Neural cell (in vitro differentiated cells): Measurements from ENCODE around the gene SLC6A4. TPM values are rescaled to one million over a fixed set of nuclear protein-coding genes. Genes with fewer than 3 reads are reported as not detected.

Source experiments
- H2AFZ ChIP-seq: fragments of 200-600, 300-800 bp; sonication (generic), shearing (Covaris generic); 2 replicates; pipeline ENCODE4 v1.6.0; 2014; ENCODE audit warnings: low read depth, mild to moderate bottlenecking, antibody characterized with exemption, low read length, moderate library complexity
- H3F3A ChIP-seq: fragments of 200-600 bp; shearing (Covaris generic); 2 replicates; pipeline ENCODE4 v1.6.1; 2016; ENCODE audit warnings: mild to moderate bottlenecking, moderate library complexity, mixed read lengths, antibody characterized with exemption, low read length; ENCODE audit not compliant: insufficient read depth, poor library complexity, severe bottlenecking
- H3K27ac ChIP-seq: fragments of 200-600, 300-800 bp; sonication (generic), shearing (Covaris generic); 2 replicates; pipeline ENCODE4 v1.5.1; 2014; ENCODE audit warnings: mild to moderate bottlenecking, low read length, moderate library complexity
- H3K27me3 ChIP-seq: fragments of 300-800, 200-600 bp; sonication (generic), shearing (Covaris generic); 2 replicates; pipeline ENCODE4 v1.6.0; 2014; ENCODE audit warnings: mild to moderate bottlenecking, low read depth, low read length, moderate library complexity; ENCODE audit not compliant: insufficient read depth
- H3K36me3 ChIP-seq: fragments of 300-800, 200-600 bp; sonication (generic), shearing (Covaris generic); 2 replicates; pipeline ENCODE4 v1.5.1; 2014; ENCODE audit warnings: mild to moderate bottlenecking, antibody characterized with exemption, low read length, moderate library complexity; ENCODE audit not compliant: insufficient read depth
- H3K4me2 ChIP-seq: fragments of 300-800, 200-600 bp; sonication (generic), shearing (Covaris generic); 2 replicates; pipeline ENCODE4 v1.6.0; 2014; ENCODE audit warnings: mild to moderate bottlenecking, low read length
- H3K4me3 ChIP-seq: fragments of 300-800, 200-600 bp; sonication (generic), shearing (Covaris generic); 2 replicates; pipeline ENCODE4 v1.5.1; 2014; ENCODE audit warnings: mild to moderate bottlenecking, low read length, moderate library complexity
- H3K79me2 ChIP-seq: fragments of 200-600 bp; shearing (Covaris generic); replicated peaks from 2 replicates; pipeline ENCODE4 v1.6.0; 2014; ENCODE audit warnings: mild to moderate bottlenecking, low read length, moderate library complexity; ENCODE audit not compliant: insufficient read depth
- H3K9ac ChIP-seq: fragments of 300-800, 200-600 bp; sonication (generic), shearing (Covaris generic); 2 replicates; pipeline ENCODE4 v1.6.1; 2016; ENCODE audit warnings: mild to moderate bottlenecking, low read length, mixed read lengths
- H3K9me2 ChIP-seq: fragments of 200-600 bp; shearing (Covaris generic); 2 replicates; pipeline ENCODE4 v1.6.1; 2016; ENCODE audit warnings: mild to moderate bottlenecking, low read length, mixed read lengths; ENCODE audit not compliant: insufficient read depth
- H3K9me3 ChIP-seq: fragments of 200-600, 300-800 bp; sonication (generic), shearing (Covaris generic); 2 replicates; pipeline ENCODE4 v1.6.1; 2016; ENCODE audit warnings: mild to moderate bottlenecking, mixed run types, low read length, moderate library complexity, mixed read lengths
- H4K20me1 ChIP-seq: fragments of 200-600 bp; shearing (Covaris generic); 2 replicates; pipeline ENCODE4 v1.6.1; 2016; ENCODE audit warnings: mild to moderate bottlenecking, mixed run types; ENCODE audit not compliant: insufficient read depth
- EP300 ChIP-seq: fragments of 450-650 bp; conservative IDR thresholded peaks from 2 replicates; pipeline ENCODE4 v1.6.1; 2014; ENCODE audit warnings: antibody characterized with exemption, mild to moderate bottlenecking, moderate library complexity; ENCODE audit not compliant: poor library complexity, severe bottlenecking
- EZH2 ChIP-seq: fragments of 200-600, 300-800 bp; shearing (Covaris generic), sonication (generic); IDR thresholded peaks from 2 replicates; pipeline ENCODE4 v1.6.1; 2014; ENCODE audit warnings: antibody characterized with exemption, low read length, borderline replicate concordance, mild to moderate bottlenecking; ENCODE audit not compliant: insufficient read depth, poor library complexity, severe bottlenecking
- MXI1 ChIP-seq: fragments of 450-650 bp; conservative IDR thresholded peaks from 2 replicates; pipeline ENCODE4 v1.6.1; 2014; ENCODE audit warnings: antibody characterized with exemption, mild to moderate bottlenecking; ENCODE audit not compliant: poor library complexity, severe bottlenecking
- POLR2AphosphoS5 ChIP-seq: IDR thresholded peaks from 2 replicates; pipeline ENCODE4 v1.6.1; 2012
- RAD21 ChIP-seq: fragments of 450-650 bp; conservative IDR thresholded peaks from 2 replicates; pipeline ENCODE4 v1.6.1; 2014; ENCODE audit warnings: antibody characterized with exemption, mild to moderate bottlenecking, moderate library complexity
- SMC3 ChIP-seq: fragments of 450-650 bp; conservative IDR thresholded peaks from 2 replicates; pipeline ENCODE4 v1.6.1; 2014; ENCODE audit warnings: antibody characterized with exemption, mild to moderate bottlenecking, moderate library complexity; ENCODE audit not compliant: poor library complexity
- TAF1 ChIP-seq: IDR thresholded peaks from 2 replicates; pipeline ENCODE4 v1.6.1; 2012; ENCODE audit warnings: low read depth
- polyA plus RNA-seq: library from polyadenylated mRNA; depleted of rRNA; stranded (reverse); fragments of >200 nt; gene quantifications from 2 replicates; pipeline ENCODE4 v1.2.3, GENCODE V29; 2014
- TF ChIP-seq, protein P1 (sequence below): IDR thresholded peaks from 2 replicates; pipeline ENCODE4 v1.6.1; 2012; ENCODE audit warnings: borderline replicate concordance
- TF ChIP-seq, protein P2 (sequence below): fragments of 450-650 bp; IDR thresholded peaks from 2 replicates; pipeline ENCODE4 v1.5.1; 2014; ENCODE audit warnings: antibody characterized with exemption, mild to moderate bottlenecking, moderate library complexity; ENCODE audit not compliant: poor library complexity, severe bottlenecking

The SLC6A4 gene
- polyA plus RNA-seq, 1 donor from 2014 or later = 1.1 TPM

DNA sequence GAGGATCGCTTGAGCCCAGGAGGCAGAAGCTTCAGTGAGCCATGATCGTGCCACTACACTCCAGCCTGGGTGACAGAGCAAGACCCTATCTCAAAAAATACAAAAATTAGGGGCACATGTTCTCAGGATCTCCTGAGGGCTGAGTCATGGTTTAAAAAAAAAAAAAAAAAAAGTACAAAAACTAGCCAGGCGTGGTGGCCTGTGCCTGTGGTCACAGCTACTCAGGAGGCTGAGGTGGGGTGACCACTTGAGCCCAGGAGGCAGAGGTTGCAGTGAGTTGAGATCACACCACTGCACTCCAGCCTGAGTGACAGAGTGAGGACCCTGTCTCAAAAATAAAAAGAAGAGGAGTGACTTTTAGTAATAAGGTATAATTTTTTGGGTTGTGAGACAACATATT lies 39.4 kb upstream of the SLC6A4 start:
- no peaks in the 10 kb centered on the region for H4K20me1 ChIP-seq
- H3K36me3 ChIP-seq = no peaks in the 10 kb centered on the region

DNA sequence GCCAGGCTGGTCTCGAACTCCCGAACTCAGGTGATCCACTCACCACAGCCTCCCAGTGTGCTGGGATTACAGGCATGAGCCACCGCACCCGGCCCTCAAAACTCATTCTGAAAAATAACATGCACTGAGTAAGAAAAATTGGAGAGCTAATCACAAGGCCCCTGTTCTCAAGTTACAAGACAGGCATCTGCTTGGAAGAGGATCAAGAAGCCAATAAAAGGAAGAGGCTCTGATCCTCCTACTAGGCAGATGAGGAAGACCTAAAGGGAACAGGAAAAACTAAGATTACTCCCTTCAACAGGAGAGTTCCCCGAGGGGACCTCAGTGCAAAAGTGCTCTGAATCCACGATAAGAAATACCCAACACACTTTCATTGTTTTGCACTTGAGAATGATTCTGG lies 37.9 kb upstream of the SLC6A4 start:
- Histone ChIP-seq H3K4me2 (no peak overlapping the region), H3K9me3 (no peaks in the 10 kb centered on the region), H3K36me3 (no peaks in the 10 kb centered on the region), H3K9me2 (no peaks in the 10 kb centered on the region), H3K4me3 (no peak overlapping the region), H3F3A (no peaks in the 10 kb centered on the region), H3K79me2 (no peaks in the 10 kb centered on the region), H4K20me1 (no peaks in the 10 kb centered on the region), H2AFZ (no peak overlapping the region), H3K27ac (no peak overlapping the region), H3K9ac (no peak overlapping the region), H3K27me3 (no peaks in the 10 kb centered on the region)
- TF ChIP-seq RAD21 (no peak), POLR2AphosphoS5 (no peak), SMC3 (no peak), TAF1 (no peak), EP300 (no peak), MXI1 (no peak), EZH2 (no peak)
- TF ChIP-seq, protein P1, sequence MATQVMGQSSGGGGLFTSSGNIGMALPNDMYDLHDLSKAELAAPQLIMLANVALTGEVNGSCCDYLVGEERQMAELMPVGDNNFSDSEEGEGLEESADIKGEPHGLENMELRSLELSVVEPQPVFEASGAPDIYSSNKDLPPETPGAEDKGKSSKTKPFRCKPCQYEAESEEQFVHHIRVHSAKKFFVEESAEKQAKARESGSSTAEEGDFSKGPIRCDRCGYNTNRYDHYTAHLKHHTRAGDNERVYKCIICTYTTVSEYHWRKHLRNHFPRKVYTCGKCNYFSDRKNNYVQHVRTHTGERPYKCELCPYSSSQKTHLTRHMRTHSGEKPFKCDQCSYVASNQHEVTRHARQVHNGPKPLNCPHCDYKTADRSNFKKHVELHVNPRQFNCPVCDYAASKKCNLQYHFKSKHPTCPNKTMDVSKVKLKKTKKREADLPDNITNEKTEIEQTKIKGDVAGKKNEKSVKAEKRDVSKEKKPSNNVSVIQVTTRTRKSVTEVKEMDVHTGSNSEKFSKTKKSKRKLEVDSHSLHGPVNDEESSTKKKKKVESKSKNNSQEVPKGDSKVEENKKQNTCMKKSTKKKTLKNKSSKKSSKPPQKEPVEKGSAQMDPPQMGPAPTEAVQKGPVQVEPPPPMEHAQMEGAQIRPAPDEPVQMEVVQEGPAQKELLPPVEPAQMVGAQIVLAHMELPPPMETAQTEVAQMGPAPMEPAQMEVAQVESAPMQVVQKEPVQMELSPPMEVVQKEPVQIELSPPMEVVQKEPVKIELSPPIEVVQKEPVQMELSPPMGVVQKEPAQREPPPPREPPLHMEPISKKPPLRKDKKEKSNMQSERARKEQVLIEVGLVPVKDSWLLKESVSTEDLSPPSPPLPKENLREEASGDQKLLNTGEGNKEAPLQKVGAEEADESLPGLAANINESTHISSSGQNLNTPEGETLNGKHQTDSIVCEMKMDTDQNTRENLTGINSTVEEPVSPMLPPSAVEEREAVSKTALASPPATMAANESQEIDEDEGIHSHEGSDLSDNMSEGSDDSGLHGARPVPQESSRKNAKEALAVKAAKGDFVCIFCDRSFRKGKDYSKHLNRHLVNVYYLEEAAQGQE = no peak
- TF ChIP-seq, protein P2, sequence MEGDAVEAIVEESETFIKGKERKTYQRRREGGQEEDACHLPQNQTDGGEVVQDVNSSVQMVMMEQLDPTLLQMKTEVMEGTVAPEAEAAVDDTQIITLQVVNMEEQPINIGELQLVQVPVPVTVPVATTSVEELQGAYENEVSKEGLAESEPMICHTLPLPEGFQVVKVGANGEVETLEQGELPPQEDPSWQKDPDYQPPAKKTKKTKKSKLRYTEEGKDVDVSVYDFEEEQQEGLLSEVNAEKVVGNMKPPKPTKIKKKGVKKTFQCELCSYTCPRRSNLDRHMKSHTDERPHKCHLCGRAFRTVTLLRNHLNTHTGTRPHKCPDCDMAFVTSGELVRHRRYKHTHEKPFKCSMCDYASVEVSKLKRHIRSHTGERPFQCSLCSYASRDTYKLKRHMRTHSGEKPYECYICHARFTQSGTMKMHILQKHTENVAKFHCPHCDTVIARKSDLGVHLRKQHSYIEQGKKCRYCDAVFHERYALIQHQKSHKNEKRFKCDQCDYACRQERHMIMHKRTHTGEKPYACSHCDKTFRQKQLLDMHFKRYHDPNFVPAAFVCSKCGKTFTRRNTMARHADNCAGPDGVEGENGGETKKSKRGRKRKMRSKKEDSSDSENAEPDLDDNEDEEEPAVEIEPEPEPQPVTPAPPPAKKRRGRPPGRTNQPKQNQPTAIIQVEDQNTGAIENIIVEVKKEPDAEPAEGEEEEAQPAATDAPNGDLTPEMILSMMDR = no peak

More for the DNA sequence above, 39.4 kb upstream of the SLC6A4 start:
- Histone ChIP-seq H3K4me2 (no peak overlapping the region), H3K9ac (no peak overlapping the region), H3F3A (no peaks in the 10 kb centered on the region), H3K27me3 (no peaks in the 10 kb centered on the region), H3K79me2 (no peaks in the 10 kb centered on the region), H3K27ac (no peak overlapping the region), H2AFZ (no peak overlapping the region), H3K9me2 (no peaks in the 10 kb centered on the region), H3K4me3 (no peak overlapping the region), H3K9me3 (no peaks in the 10 kb centered on the region)
- TF ChIP-seq MXI1 (no peak), POLR2AphosphoS5 (no peak), RAD21 (no peak), SMC3 (no peak), EZH2 (no peak), TAF1 (no peak)
- TF ChIP-seq, protein P2 = no peak
- TF ChIP-seq, protein P1 = no peak
